K562 (cell line): Measurements from ENCODE around the gene PPARGC1A.

Experiments used
- CBX3 ChIP-seq, 2 experiments: IDR thresholded peaks; 1 replicate in 1 of 2; 2 replicates in 1 of 2; pipeline ENCODE4 v1.6.1; 2012; ENCODE audit warnings: inconsistent platforms in 2 of 2, low read length in 2 of 2, borderline replicate concordance in 1 of 2, control low read depth in 1 of 2
- HCFC1 ChIP-seq: IDR thresholded peaks from 2 replicates; pipeline ENCODE4 v1.6.1; 2012; ENCODE audit warnings: low read depth, low read length, improper control_type of control experiment
- NRF1 ChIP-seq, 2 experiments: fragments of 450-650 bp; IDR thresholded peaks in 1 of 2; conservative IDR thresholded peaks in 1 of 2; 2 replicates each; pipeline ENCODE4 v1.6.1; 2014; ENCODE audit warnings: mild to moderate bottlenecking in 2 of 2
- RCOR1 ChIP-seq, 2 experiments: IDR thresholded peaks; 2 replicates each; pipeline ENCODE4 v1.6.1; 2012; ENCODE audit warnings: low read depth in 2 of 2, low read length in 2 of 2, borderline replicate concordance in 1 of 2, improper control_type of control experiment in 1 of 2
- REST ChIP-seq, 2 experiments: fragments of 450-650 bp; formaldehyde crosslinking in 1 of 2; IDR thresholded peaks; 2 replicates each; pipeline versions ENCODE4 v1.4.0 to v1.6.1; 2014 to 2020; ENCODE audit warnings: mild to moderate bottlenecking in 2 of 2, borderline replicate concordance in 1 of 2, low read depth in 1 of 2
- SMC3 ChIP-seq: conservative IDR thresholded peaks from 2 replicates; pipeline ENCODE4 v1.6.1; 2011; ENCODE audit warnings: low read depth, low read length, improper control_type of control experiment; ENCODE audit not compliant: insufficient read depth
- SP1 ChIP-seq: sonication (generic); formaldehyde crosslinking; IDR thresholded peaks from 2 replicates; pipeline ENCODE4 v1.8.1; 2022; ENCODE audit warnings: mild to moderate bottlenecking, missing genetic modification reagents
- SRSF3 ChIP-seq: fragments of 200-400 bp; formaldehyde crosslinking; IDR thresholded peaks from 2 replicates; pipeline ENCODE4 v1.6.1; 2016; ENCODE audit warnings: mild to moderate bottlenecking, low read length, moderate library complexity; ENCODE audit not compliant: insufficient read depth
- SRSF7 ChIP-seq: fragments of 200-400 bp; formaldehyde crosslinking; optimal IDR thresholded peaks from 2 replicates; pipeline ENCODE3; 2017; ENCODE audit warnings: mild to moderate bottlenecking, low read depth, low read length
- ZBTB26 ChIP-seq: fragments of 450-650 bp; formaldehyde crosslinking; IDR thresholded peaks from 2 replicates; pipeline ENCODE4 v1.4.0; 2022; ENCODE audit warnings: missing genetic modification characterization
- TF ChIP-seq, protein P1 (sequence below), 3 experiments: IDR thresholded peaks in 2 of 3; conservative IDR thresholded peaks in 1 of 3; 2 replicates each; pipeline ENCODE4 v1.5.1; 2011 to 2012; ENCODE audit warnings: low read length in 3 of 3, mild to moderate bottlenecking in 3 of 3, control low read depth in 2 of 3, improper control_type of control experiment in 1 of 3, inconsistent platforms in 1 of 3, low read depth in 1 of 3, mixed read lengths in 1 of 3, moderate library complexity in 1 of 3; ENCODE audit not compliant: insufficient read depth in 2 of 3

GRCh38 chr4:23909671-23910070 is 19.8 kb upstream of the PPARGC1A start:
- TF ChIP-seq ZBTB26 (CRISPR knock-in tag) (no peak), NRF1 (conservative IDR thresholded peaks at IDR 0.05 in 1 of 2, IDR thresholded peaks at IDR 0.05 in 1 of 2) (no peak), SRSF7 (no peak), SRSF3 (no peak), HCFC1 (no peak), SP1 (CRISPR knock-in tag) (no peak), REST (IDR thresholded peaks at IDR 0.05; ENCODE audit: borderline replicate concordance) (no peak), REST (CRISPR knock-in tag; IDR thresholded peaks at IDR 0.05; ENCODE audit: low read depth) (no peak), RCOR1 (IDR thresholded peaks at IDR 0.05; ENCODE audit: borderline replicate concordance in 1 of 2, low read depth in 2 of 2, low read length in 2 of 2) (no peak), SMC3 (no peak), CBX3 (IDR thresholded peaks at IDR 0.05; ENCODE audit: borderline replicate concordance in 1 of 2, low read length in 2 of 2) (no peak)
- TF ChIP-seq, protein P1, sequence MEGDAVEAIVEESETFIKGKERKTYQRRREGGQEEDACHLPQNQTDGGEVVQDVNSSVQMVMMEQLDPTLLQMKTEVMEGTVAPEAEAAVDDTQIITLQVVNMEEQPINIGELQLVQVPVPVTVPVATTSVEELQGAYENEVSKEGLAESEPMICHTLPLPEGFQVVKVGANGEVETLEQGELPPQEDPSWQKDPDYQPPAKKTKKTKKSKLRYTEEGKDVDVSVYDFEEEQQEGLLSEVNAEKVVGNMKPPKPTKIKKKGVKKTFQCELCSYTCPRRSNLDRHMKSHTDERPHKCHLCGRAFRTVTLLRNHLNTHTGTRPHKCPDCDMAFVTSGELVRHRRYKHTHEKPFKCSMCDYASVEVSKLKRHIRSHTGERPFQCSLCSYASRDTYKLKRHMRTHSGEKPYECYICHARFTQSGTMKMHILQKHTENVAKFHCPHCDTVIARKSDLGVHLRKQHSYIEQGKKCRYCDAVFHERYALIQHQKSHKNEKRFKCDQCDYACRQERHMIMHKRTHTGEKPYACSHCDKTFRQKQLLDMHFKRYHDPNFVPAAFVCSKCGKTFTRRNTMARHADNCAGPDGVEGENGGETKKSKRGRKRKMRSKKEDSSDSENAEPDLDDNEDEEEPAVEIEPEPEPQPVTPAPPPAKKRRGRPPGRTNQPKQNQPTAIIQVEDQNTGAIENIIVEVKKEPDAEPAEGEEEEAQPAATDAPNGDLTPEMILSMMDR (IDR thresholded peaks at IDR 0.05 in 2 of 3, conservative IDR thresholded peaks at IDR 0.05 in 1 of 3; ENCODE audit: insufficient read depth in 2 of 3, low read depth in 1 of 3, low read length in 3 of 3), result no peak
